GM18526 (cell line): Measurements from ENCODE around the gene CGN.

Experiments used
- POLR2A ChIP-seq: IDR thresholded peaks from 3 replicates; pipeline ENCODE4 v1.6.1; 2011; ENCODE audit not compliant: insufficient read length; ENCODE audit errors: extremely low read depth

CGN gene

DNA sequence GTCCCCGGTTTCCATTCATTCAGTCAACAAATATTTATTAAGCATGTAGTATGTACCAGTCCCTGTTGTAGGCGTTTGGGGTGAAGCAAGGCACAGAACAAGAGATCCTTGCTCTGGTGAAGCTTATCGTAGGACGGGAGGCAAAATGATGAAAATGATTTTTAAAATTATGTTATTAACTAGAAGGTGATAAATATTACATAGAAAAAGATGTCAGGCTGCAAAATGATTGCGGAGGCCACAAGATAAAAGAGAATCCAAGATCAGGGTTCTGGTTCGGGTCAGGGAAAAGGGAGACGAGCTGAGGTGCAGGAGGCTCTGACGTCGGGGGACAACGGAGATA lies 602 bp upstream of the CGN start:
- no peak for TF ChIP-seq POLR2A

GRCh38 chr1:151511636-151512215 lies 539 bp downstream of the CGN start:
- TF ChIP-seq POLR2A, result no peak

GRCh38 chr1:151512326-151512725 lies 1.1 kb downstream of the CGN start:
- TF ChIP-seq POLR2A, result no peak

DNA sequence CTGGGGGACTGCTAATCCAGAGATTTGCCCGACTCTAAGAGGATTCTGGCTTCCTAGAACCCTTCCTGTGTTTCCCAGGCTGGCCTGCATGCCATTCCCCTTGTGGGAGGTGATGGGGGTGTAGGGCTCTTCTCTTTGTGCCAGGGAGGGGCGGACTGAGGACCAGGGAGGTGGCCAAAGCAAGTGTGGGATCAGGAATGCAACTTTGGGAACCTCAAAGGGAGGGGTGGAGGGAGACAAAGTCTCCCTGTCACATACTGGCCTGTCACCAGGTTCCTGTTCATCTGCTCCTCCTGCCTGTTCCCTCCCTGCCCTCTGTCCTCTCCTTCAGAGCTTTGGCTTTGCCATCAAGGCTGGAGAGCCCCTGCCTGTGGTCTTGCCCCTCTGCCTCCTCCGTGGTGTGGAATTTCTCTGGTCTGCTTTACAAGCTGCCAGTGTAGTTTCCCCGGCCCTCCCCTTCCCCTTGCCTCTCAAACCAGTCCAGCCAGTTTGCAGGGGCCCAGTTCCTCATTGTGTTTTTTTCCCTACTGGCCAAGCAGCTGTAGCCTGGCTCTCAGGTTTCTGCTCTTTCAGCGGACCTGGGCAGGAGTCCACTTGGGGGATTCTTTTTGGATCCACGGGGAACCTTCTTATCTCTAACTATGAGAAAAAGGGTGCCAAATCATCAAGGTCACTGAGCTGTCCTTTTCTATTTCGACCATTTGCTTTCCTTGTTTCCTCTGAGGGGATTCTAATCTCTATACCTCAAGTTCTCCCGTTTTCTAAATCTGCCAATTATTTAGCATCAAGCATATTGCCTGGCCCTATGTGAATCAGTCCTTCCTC lies 1.8 kb downstream of the CGN start:
- TF ChIP-seq POLR2A, result no peak

- TF ChIP-seq POLR2A, result no peak
Observed at GRCh38 chr1:151513626-151514121, 2.5 kb downstream of the CGN start.

GRCh38 chr1:151514366-151514765 lies 3.2 kb downstream of the CGN start:
- TF ChIP-seq POLR2A, result no peak

- TF ChIP-seq POLR2A, result no peak
Observed at GRCh38 chr1:151515265-151515664, 4.1 kb downstream of the CGN start.

- TF ChIP-seq POLR2A, result no peak
Observed at GRCh38 chr1:151516031-151516511, 4.9 kb downstream of the CGN start.

DNA sequence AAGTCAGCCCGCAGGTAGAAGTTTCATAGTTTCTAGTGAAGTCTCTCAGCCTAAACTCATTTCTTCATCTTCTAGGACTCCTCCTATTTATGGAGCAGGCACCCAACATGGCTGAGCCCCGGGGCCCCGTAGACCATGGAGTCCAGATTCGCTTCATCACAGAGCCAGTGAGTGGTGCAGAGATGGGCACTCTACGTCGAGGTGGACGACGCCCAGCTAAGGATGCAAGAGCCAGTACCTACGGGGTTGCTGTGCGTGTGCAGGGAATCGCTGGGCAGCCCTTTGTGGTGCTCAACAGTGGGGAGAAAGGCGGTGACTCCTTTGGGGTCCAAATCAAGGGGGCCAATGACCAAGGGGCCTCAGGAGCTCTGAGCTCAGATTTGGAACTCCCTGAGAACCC lies 7.2 kb downstream of the CGN start:
- TF ChIP-seq POLR2A, result no peak

GRCh38 chr1:151518936-151519335 lies 7.7 kb downstream of the CGN start:
- no peak for TF ChIP-seq POLR2A

- no peak for TF ChIP-seq POLR2A
Observed at GRCh38 chr1:151519667-151520066, 8.5 kb downstream of the CGN start.

- no peak for TF ChIP-seq POLR2A
Observed at GRCh38 chr1:151520359-151520758, 9.2 kb downstream of the CGN start.

DNA sequence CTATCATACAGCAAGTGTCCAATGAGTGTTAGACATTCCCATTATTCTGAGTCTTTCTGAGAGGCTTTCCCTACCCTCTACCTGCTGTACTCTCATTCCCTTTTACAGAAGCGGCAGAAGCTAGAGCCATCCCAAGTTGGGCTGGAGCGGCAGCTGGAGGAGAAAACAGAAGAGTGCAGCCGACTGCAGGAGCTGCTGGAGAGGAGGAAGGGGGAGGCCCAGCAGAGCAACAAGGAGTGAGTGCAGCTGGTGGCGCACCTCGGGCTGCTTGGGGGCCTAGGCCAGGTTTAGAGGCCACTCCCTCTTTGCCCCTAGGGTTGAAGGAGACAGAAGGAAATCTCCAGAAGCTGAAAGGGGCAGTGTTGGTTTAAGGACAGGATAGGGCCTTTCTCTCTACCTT lies 12.1 kb downstream of the CGN start:
- no peak for TF ChIP-seq POLR2A

GRCh38 chr1:151524736-151525135 lies 13.5 kb downstream of the CGN start:
- no peak for TF ChIP-seq POLR2A

- no peak for TF ChIP-seq POLR2A
Observed at GRCh38 chr1:151526735-151527525, 15.7 kb downstream of the CGN start.

DNA sequence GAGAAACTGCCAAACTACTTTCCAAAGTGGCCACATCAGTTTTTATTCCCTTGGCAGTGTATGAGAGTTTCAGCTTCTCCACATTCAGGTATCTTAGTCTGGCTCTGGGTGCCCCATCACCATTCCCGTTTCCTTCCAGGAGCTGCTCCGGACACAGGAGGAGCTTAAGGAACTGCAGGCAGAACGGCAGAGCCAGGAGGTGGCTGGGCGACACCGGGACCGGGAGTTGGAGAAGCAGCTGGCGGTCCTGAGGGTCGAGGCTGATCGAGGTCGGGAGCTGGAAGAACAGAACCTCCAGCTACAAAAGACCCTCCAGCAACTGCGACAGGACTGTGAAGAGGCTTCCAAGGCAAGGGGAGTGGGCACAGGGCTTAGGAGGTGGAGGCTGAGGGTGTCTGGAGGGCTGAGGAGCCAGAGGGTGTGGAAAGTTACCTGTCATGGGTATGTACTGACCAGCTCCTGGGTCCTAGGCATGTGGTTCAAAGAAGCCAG lies 18.1 kb downstream of the CGN start:
- TF ChIP-seq POLR2A, result no peak

DNA sequence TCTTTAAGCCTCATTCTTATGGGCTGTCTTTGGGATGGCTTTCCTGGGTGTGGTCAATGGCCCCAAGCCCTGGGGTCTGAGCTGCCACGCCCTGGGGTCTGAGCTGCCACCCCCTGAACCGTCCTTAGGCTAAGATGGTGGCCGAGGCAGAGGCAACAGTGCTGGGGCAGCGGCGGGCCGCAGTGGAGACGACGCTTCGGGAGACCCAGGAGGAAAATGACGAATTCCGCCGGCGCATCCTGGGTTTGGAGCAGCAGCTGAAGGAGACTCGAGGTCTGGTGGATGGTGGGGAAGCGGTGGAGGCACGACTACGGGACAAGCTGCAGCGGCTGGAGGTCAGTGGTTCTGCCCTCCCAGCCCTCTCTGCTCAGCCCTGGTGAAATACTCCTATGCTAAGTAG lies 18.6 kb downstream of the CGN start:
- no peak for TF ChIP-seq POLR2A
